ENCODE data around the gene MIOX. TPM values are rescaled to one million over a fixed set of nuclear protein-coding genes. Genes with fewer than 3 reads are reported as not detected.

Gene MIOX
- total and polyA plus RNA-seq, 9 of the 15 experiments (the other 6 are each of a cell fraction or from before 2014, with no cell fraction given): 0.08 TPM; not detected in 8

GRCh38 chr22:50497093-50497492, 10.4 kb downstream of the MIOX start (continued):
- TF ChIP-seq CHD7 (IDR thresholded peaks at IDR 0.05; ENCODE audit: low read depth, low read length) (no peak), KDM5B (IDR thresholded peaks at IDR 0.05; ENCODE audit: insufficient replicate concordance, low read depth, low read length) (no peak)
